Body of pancreas (tissue), 4 donors: Measurements from ENCODE around the gene DEF6.

Experiments used
- CTCF ChIP-seq, 7 experiments: fragments of 450-650 bp in 4 of 7; fragments of 200-600 bp in 3 of 7; sonication (generic) in 3 of 7; IDR thresholded peaks; one replicate each; pipeline ENCODE4 v1.5.1; 2016 to 2019; ENCODE audit warnings: antibody characterized with exemption in 7 of 7
- POLR2A ChIP-seq, 3 donors: fragments of 450-650 bp; IDR thresholded peaks; one replicate each; pipeline ENCODE4 v1.6.1; 2016; ENCODE audit warnings: antibody characterized with exemption in 3 of 3, mild to moderate bottlenecking in 2 of 3

GRCh38 chr6:35368038-35368887 lies 70.6 kb downstream of the DEF6 start:
- TF ChIP-seq CTCF (IDR thresholded peaks at IDR 0.05) (no peak), POLR2A (IDR thresholded peaks at IDR 0.05) (no peak)
